Measurements from ENCODE around the gene NTMT1. TPM values are rescaled to one million over a fixed set of nuclear protein-coding genes. Genes with fewer than 3 reads are reported as not detected.

NTMT1 gene
- total and polyA plus RNA-seq, 12 donors, result 54.0 to 123 (median 61.9) TPM

DNA sequence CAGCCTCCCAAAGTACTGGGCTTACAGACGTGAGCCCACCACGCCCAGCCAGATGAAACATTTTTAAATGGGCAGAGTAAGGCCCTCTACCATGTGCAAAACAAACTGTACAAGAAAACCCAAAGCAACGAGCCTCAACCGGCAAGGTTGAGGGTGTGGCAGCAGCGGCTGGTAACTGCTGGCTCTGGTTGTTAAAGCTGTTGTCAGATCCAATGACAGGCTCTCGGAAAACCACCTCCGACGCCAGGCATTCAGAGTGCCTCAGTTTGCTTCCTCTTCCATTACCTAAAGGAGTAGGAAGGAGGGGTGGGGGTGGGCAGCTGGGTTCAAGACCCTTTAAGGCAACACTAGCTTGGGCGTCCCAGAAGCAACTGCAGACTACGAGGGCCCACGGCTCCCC, 18.4 kb downstream of the NTMT1 start:
- Histone ChIP-seq H3K27ac (no peak overlapping the region), H3K4me1 (peaks cover 17 to 26% (median 22%) of the 10 kb centered on the region in 9 donors), H3K27me3 (no peaks in the 10 kb centered on the region), H3K9me3 (no peaks in the 10 kb centered on the region), H3K4me3 (no peak overlapping the region), H3K36me3 (peaks cover 0 to 8% (median 1%) of the 10 kb centered on the region in 9 donors)
- intact Hi-C loops (cut with DNase I), result loop anchor here (2.0 to 10.0 kb wide), 6 partner anchors 80 to 138 kb away; no protein-coding TSS in a partner anchor
- ATAC-seq (no peak), DNase-seq (no peak)
- no peak for TF ChIP-seq CTCF (IDR thresholded peaks at IDR 0.05)
- 66 to 72% methylated on average over 11 of the region's 11 CpGs for WGBS, 2 donors

GRCh38 chr9:129644902-129645301, 18.9 kb downstream of the NTMT1 start:
- intact Hi-C loops (cut with DNase I), result loop anchor here (2.0 to 10.0 kb wide), 7 partner anchors 80 to 142 kb away; no protein-coding TSS in a partner anchor
- no peak overlapping the region for H3K27ac ChIP-seq
- H3K36me3 ChIP-seq, result peaks cover 0 to 3% (median 0%) of the 10 kb centered on the region in 9 donors
- no peaks in the 10 kb centered on the region for H3K9me3 ChIP-seq
- 76 to 77% methylated on average over 17 of the region's 17 CpGs for WGBS, 2 donors
- peaks cover 14 to 23% (median 19%) of the 10 kb centered on the region in 9 donors for H3K4me1 ChIP-seq
- TF ChIP-seq CTCF (IDR thresholded peaks at IDR 0.05), result no peak
- DNase-seq (no peak), ATAC-seq (no peak)
- no peaks in the 10 kb centered on the region for H3K27me3 ChIP-seq
- no peak overlapping the region for H3K4me3 ChIP-seq

DNA sequence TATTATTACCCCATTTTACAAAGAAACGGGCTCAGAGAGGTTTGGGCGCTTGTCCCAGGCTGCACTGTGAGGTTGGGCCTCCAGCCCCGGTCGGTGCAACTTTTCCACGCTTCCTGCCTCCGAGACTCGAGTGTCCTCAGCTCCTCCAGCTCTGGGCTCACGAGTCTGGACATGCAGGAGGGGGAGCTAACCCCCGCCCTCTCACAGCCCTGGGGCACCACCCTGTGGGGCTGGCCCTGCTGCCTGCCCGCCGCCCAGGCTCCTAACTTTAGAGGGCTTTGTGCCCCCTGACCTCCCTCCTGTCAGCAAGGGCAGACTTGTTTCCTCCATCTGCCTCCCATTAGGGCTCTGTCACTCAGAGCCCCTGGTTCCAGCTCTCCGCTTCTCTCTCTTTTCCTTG, 20.3 kb downstream of the NTMT1 start:
- peaks cover under 1 to 9% (median 6%) of the 10 kb centered on the region in 9 donors for H3K4me1 ChIP-seq
- TF ChIP-seq CTCF (IDR thresholded peaks at IDR 0.05), result no peak
- no peak overlapping the region for H3K27ac ChIP-seq
- no peaks in the 10 kb centered on the region for H3K36me3 ChIP-seq
- WGBS, 2 donors, result 77 to 86% methylated on average over 12 of the region's 12 CpGs
- no peak for ATAC-seq
- DNase-seq, result no peak
- no peak overlapping the region for H3K4me3 ChIP-seq
- no peaks in the 10 kb centered on the region for H3K9me3 ChIP-seq
- H3K27me3 ChIP-seq, result no peaks in the 10 kb centered on the region
- intact Hi-C loops (cut with DNase I), result loop anchor here in 8 of 10 donors (5.0 to 10.0 kb wide), 3 partner anchors 79 to 141 kb away; no protein-coding TSS in a partner anchor

DNA sequence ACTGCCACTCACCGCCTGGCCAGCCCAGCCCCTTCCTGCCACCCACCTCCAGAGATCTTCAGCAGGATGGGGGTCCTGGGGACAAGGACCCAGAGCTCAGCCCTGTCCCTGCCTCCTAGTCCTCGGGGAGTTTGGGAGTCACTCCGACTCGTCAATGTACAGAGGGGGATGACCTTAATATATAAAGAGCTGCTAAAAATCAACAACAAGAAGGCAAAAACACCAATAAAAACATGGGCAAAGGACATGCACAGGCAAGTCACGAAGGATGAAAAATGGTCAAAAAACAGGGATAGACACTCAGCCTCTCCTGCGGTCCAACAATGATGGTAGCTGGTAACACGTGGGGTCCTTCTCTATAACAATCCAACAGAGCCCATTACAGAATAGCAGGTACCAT, 20.7 kb downstream of the NTMT1 start:
- H3K4me3 ChIP-seq, result no peak overlapping the region
- no peaks in the 10 kb centered on the region for H3K9me3 ChIP-seq
- intact Hi-C loops (cut with DNase I), result loop anchor here in 8 of 10 donors (5.0 to 10.0 kb wide), 3 partner anchors 78 to 141 kb away; no protein-coding TSS in a partner anchor
- ATAC-seq (no peak), DNase-seq (no peak)
- no peak for TF ChIP-seq CTCF (IDR thresholded peaks at IDR 0.05)
- peaks cover 0 to 7% (median 3%) of the 10 kb centered on the region in 9 donors for H3K4me1 ChIP-seq
- no peaks in the 10 kb centered on the region for H3K36me3 ChIP-seq
- H3K27me3 ChIP-seq, result no peaks in the 10 kb centered on the region
- no peak overlapping the region for H3K27ac ChIP-seq
- 94 to 95% methylated on average over 7 of the region's 7 CpGs for WGBS, 2 donors
